Panc1 (cell line): ENCODE data around the gene MCM5. TPM values are rescaled to one million over a fixed set of nuclear protein-coding genes. Genes with fewer than 3 reads are reported as not detected.

Experiments used
- ATAC-seq: fragments of 200-7000 bp; cut with Tn5 transposase; 2 replicates; pipeline ENCODE4 v1.9.1; 2020; ENCODE audit warnings: mild to moderate bottlenecking, moderate library complexity
- BruUV-seq: library from RNA; stranded (reverse); fragments of 400-500 nt; replicated peaks from 2 replicates; lab custom pipeline; 2021; lab: Mats Ljungman, UMichigan
- CTCF ChIA-PET: fragments of 300-600 bp; sonication (Branson Sonifier 250); formaldehyde crosslinking; loops from one replicate; lab custom pipeline; 2022; ENCODE audit warnings: antibody characterized with exemption; lab: Charles Lee
- POLR2A ChIA-PET: fragments of 300-600 bp; sonication (Branson Sonifier 250); formaldehyde crosslinking; loops from one replicate; lab custom pipeline; 2022; ENCODE audit warnings: antibody characterized with exemption; lab: Charles Lee
- DNase-seq: peaks from one replicate; pipeline ENCODE4 v3.0.0-alpha.2; 2010; ENCODE audit warnings: low read depth, low spot score
- H3K27ac ChIP-seq: 2 replicates; pipeline ENCODE4 v1.5.1; 2011; ENCODE audit warnings: mild to moderate bottlenecking, low read length, inconsistent platforms
- H3K27me3 ChIP-seq: fragments of 200-500 bp; sonication (Bioruptor generic); 2 replicates; pipeline ENCODE4 v1.6.0; 2014; ENCODE audit warnings: low read length, inconsistent platforms; ENCODE audit not compliant: control insufficient read depth, insufficient read depth
- H3K36me3 ChIP-seq: fragments of 200-500 bp; sonication (Bioruptor generic); 2 replicates; pipeline ENCODE4 v1.5.1; 2014; ENCODE audit warnings: inconsistent platforms, mild to moderate bottlenecking, low read length, moderate library complexity; ENCODE audit not compliant: control insufficient read depth, insufficient read depth
- H3K4me1 ChIP-seq: 2 replicates; pipeline ENCODE4 v1.5.1; 2011; ENCODE audit warnings: inconsistent platforms, mild to moderate bottlenecking, low read length, moderate library complexity; ENCODE audit not compliant: control insufficient read depth, insufficient read depth
- H3K4me3 ChIP-seq, 2 experiments: 2 replicates each; pipeline ENCODE4 v1.5.1; 2011 to 2012; ENCODE audit warnings: low read depth in 2 of 2, low read length in 2 of 2, mild to moderate bottlenecking in 2 of 2, inconsistent platforms in 1 of 2, moderate library complexity in 1 of 2
- H3K9me3 ChIP-seq: fragments of 200-500 bp; sonication (Bioruptor generic); 2 replicates; pipeline ENCODE4 v1.5.1; 2014; ENCODE audit warnings: low read depth, mild to moderate bottlenecking, inconsistent platforms, low read length, moderate library complexity; ENCODE audit not compliant: control insufficient read depth, insufficient read depth
- POLR2AphosphoS5 ChIP-seq: IDR thresholded peaks from 2 replicates; pipeline ENCODE4 v1.6.1; 2012; ENCODE audit warnings: mild to moderate bottlenecking, low read depth, low read length, moderate library complexity
- in situ Hi-C: cut with HindIII; loops from 2 replicates; pipeline ENCODE4 v1.10.0; 2016; ENCODE audit warnings: low sequenced_read_pairs, low pct_unique_long_range_greater_than_20kb
- intact Hi-C: fragments of 100-400 bp; cut with micrococcal nuclease; formaldehyde crosslinking; loops from one replicate; pipeline ENCODE4 v1.10.0; 2022; ENCODE audit not compliant: unreplicated experiment
- total RNA-seq: library from RNA; stranded (reverse); gene quantifications from one replicate; pipeline ENCODE4 v1.2.1, GENCODE V29; 2021; ENCODE audit not compliant: unreplicated experiment
- TF ChIP-seq, protein P1 (sequence below), 2 experiments: IDR thresholded peaks; 2 replicates each; pipeline ENCODE4 v1.6.1; 2011 to 2012; ENCODE audit warnings: low read depth in 2 of 2, control low read depth in 1 of 2, low read length in 1 of 2, mild to moderate bottlenecking in 1 of 2, moderate library complexity in 1 of 2; ENCODE audit not compliant: insufficient read depth in 1 of 2
- TF ChIP-seq, protein P2 (sequence below): fragments of 450-650 bp; IDR thresholded peaks from 2 replicates; pipeline ENCODE4 v1.5.1; 2017; ENCODE audit warnings: mild to moderate bottlenecking

Gene MCM5
- total RNA-seq, 1 experiment from 2014 or later, result 122 TPM

DNA sequence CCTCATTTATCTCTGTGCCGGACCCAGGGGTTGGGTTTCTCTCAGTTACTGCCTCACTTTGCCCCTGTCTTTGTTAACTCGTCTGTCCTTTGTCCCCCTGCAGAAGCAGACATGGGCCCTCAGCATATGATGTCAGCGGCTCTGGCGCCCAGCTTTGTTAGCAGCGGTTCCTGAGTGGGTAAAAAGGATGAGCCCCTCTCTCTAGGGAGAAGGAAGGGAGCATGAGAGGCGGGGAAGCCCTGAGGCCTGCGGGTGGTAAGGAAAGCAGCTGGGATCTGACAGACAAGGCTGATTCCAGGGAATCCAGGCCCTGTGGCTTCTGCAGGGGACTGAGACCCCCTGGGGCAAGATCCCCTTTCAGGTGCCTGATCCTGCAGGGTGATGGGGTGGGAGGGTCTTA is 51.7 kb downstream of the MCM5 start:
- CTCF ChIA-PET, result no interaction called here
- TF ChIP-seq, protein P1, sequence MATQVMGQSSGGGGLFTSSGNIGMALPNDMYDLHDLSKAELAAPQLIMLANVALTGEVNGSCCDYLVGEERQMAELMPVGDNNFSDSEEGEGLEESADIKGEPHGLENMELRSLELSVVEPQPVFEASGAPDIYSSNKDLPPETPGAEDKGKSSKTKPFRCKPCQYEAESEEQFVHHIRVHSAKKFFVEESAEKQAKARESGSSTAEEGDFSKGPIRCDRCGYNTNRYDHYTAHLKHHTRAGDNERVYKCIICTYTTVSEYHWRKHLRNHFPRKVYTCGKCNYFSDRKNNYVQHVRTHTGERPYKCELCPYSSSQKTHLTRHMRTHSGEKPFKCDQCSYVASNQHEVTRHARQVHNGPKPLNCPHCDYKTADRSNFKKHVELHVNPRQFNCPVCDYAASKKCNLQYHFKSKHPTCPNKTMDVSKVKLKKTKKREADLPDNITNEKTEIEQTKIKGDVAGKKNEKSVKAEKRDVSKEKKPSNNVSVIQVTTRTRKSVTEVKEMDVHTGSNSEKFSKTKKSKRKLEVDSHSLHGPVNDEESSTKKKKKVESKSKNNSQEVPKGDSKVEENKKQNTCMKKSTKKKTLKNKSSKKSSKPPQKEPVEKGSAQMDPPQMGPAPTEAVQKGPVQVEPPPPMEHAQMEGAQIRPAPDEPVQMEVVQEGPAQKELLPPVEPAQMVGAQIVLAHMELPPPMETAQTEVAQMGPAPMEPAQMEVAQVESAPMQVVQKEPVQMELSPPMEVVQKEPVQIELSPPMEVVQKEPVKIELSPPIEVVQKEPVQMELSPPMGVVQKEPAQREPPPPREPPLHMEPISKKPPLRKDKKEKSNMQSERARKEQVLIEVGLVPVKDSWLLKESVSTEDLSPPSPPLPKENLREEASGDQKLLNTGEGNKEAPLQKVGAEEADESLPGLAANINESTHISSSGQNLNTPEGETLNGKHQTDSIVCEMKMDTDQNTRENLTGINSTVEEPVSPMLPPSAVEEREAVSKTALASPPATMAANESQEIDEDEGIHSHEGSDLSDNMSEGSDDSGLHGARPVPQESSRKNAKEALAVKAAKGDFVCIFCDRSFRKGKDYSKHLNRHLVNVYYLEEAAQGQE (IDR thresholded peaks at IDR 0.05; ENCODE audit: insufficient read depth in 1 of 2, low read depth in 2 of 2, low read length in 1 of 2), result no peak
- TF ChIP-seq, protein P2, sequence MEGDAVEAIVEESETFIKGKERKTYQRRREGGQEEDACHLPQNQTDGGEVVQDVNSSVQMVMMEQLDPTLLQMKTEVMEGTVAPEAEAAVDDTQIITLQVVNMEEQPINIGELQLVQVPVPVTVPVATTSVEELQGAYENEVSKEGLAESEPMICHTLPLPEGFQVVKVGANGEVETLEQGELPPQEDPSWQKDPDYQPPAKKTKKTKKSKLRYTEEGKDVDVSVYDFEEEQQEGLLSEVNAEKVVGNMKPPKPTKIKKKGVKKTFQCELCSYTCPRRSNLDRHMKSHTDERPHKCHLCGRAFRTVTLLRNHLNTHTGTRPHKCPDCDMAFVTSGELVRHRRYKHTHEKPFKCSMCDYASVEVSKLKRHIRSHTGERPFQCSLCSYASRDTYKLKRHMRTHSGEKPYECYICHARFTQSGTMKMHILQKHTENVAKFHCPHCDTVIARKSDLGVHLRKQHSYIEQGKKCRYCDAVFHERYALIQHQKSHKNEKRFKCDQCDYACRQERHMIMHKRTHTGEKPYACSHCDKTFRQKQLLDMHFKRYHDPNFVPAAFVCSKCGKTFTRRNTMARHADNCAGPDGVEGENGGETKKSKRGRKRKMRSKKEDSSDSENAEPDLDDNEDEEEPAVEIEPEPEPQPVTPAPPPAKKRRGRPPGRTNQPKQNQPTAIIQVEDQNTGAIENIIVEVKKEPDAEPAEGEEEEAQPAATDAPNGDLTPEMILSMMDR, result no peak
- no peak for TF ChIP-seq POLR2AphosphoS5
- POLR2A ChIA-PET, result no interaction called here
- H3K4me1 ChIP-seq, result no peaks in the 10 kb centered on the region; the same call in 1 of the 2 replicates
- intact Hi-C loops, result no loop called here
- BruUV-seq, result no TSS peak
- ATAC-seq (no peak), DNase-seq (no peak)
- no peaks in the 10 kb centered on the region for H3K27me3 ChIP-seq
- H3K4me3 ChIP-seq, result no peak overlapping the region
- H3K27ac ChIP-seq, result no peak overlapping the region
- H3K36me3 ChIP-seq, result no peaks in the 10 kb centered on the region
- in situ Hi-C loops, result no loop called here
- H3K9me3 ChIP-seq, result no peaks in the 10 kb centered on the region

DNA sequence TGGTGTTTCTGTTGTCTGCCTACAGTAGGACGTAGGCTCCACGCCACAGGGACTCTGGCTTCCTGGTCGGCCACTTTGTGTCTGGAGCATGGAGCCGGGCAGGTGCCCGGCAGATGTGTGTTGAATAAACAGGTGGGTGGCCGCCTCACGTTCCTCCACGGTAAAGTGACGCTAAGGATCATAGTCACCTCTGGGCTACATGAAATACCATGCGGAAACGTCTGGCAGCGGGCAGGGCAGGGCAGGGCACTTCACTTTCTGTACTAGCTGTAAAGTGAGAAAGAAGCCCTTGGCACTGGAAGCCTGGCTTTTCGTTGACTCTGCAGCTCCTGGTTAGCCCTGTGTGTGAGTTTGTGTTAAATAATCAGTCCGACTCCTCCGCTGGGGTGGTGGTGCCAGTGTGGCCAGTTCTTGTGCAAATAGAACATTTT is 52.4 kb downstream of the MCM5 start:
- H3K4me1 ChIP-seq, result no peaks in the 10 kb centered on the region
- no peaks in the 10 kb centered on the region for H3K36me3 ChIP-seq
- no peak overlapping the region for H3K4me3 ChIP-seq
- CTCF ChIA-PET, result no interaction called here
- H3K9me3 ChIP-seq, result no peaks in the 10 kb centered on the region
- no peak overlapping the region for H3K27ac ChIP-seq
- no peaks in the 10 kb centered on the region for H3K27me3 ChIP-seq
- intact Hi-C loops (no loop called here), in situ Hi-C loops (no loop called here)
- POLR2A ChIA-PET, result no interaction called here
- TF ChIP-seq, protein P2, result no peak
- ATAC-seq (no peak), DNase-seq (no peak)
- BruUV-seq, result no TSS peak
